ENCODE measurements around the gene CDC25A.

CDC25A gene

GRCh38 chr3:48208076-48208475 is 19.9 kb upstream of the CDC25A start:
- H3K27me3 ChIP-seq: no peaks in the 10 kb centered on the region
- H3K4me1 ChIP-seq: no peaks in the 10 kb centered on the region
- TF ChIP-seq CTCF (IDR thresholded peaks at IDR 0.05; ENCODE audit: low read depth, low read length): no peak
- no peaks in the 10 kb centered on the region for H3K9me3 ChIP-seq
- no peaks in the 10 kb centered on the region for H3K36me3 ChIP-seq
- DNase-seq: no peak
- H3K4me3 ChIP-seq (ENCODE audit: low read depth, low read length): no peak overlapping the region

GRCh38 chr3:48202632-48203031 is 14.4 kb upstream of the CDC25A start:
- Histone ChIP-seq H3K9me3 (no peaks in the 10 kb centered on the region), H3K4me3 (ENCODE audit: low read depth, low read length) (no peak overlapping the region), H3K27me3 (no peaks in the 10 kb centered on the region), H3K4me1 (no peaks in the 10 kb centered on the region), H3K36me3 (no peaks in the 10 kb centered on the region)
- DNase-seq: no peak
- TF ChIP-seq CTCF (IDR thresholded peaks at IDR 0.05; ENCODE audit: low read depth, low read length): no peak

- DNase-seq: no peak
These were observed 10.9 kb upstream of the CDC25A start for GRCh38 chr3:48199117-48199516.

GRCh38 chr3:48196611-48197010 is 8.4 kb upstream of the CDC25A start:
- H3K4me1 ChIP-seq: no peaks in the 10 kb centered on the region
- TF ChIP-seq CTCF (IDR thresholded peaks at IDR 0.05; ENCODE audit: low read depth, low read length): no peak

More at GRCh38 chr3:48199117-48199516, 10.9 kb upstream of the CDC25A start:
- no peak for TF ChIP-seq CTCF (IDR thresholded peaks at IDR 0.05; ENCODE audit: low read depth, low read length)
- H3K4me3 ChIP-seq (ENCODE audit: low read depth, low read length): no peak overlapping the region
- no peaks in the 10 kb centered on the region for H3K27me3 ChIP-seq
- H3K9me3 ChIP-seq: no peaks in the 10 kb centered on the region
- no peaks in the 10 kb centered on the region for H3K36me3 ChIP-seq
- H3K4me1 ChIP-seq: no peaks in the 10 kb centered on the region

GRCh38 chr3:48194446-48195071 is 6.3 kb upstream of the CDC25A start:
- Histone ChIP-seq H3K36me3 (no peaks in the 10 kb centered on the region), H3K27me3 (no peaks in the 10 kb centered on the region), H3K9me3 (no peaks in the 10 kb centered on the region), H3K4me3 (ENCODE audit: low read depth, low read length) (no peak overlapping the region), H3K4me1 (no peaks in the 10 kb centered on the region)
- peak; percentile 72 for TF ChIP-seq CTCF (IDR thresholded peaks at IDR 0.05; ENCODE audit: low read depth, low read length)
- peak; percentile 53 for DNase-seq

More at GRCh38 chr3:48196611-48197010, 8.4 kb upstream of the CDC25A start:
- Histone ChIP-seq H3K9me3 (no peaks in the 10 kb centered on the region), H3K4me3 (ENCODE audit: low read depth, low read length) (no peak overlapping the region), H3K36me3 (no peaks in the 10 kb centered on the region), H3K27me3 (no peaks in the 10 kb centered on the region)
- no peak for DNase-seq

GRCh38 chr3:48190911-48191310 is 2.7 kb upstream of the CDC25A start:
- H3K9me3 ChIP-seq: no peaks in the 10 kb centered on the region
- no peak for TF ChIP-seq CTCF (IDR thresholded peaks at IDR 0.05; ENCODE audit: low read depth, low read length)
- no peak for DNase-seq
- no peaks in the 10 kb centered on the region for H3K27me3 ChIP-seq
- H3K4me3 ChIP-seq (ENCODE audit: low read depth, low read length): no peak overlapping the region
- H3K4me1 ChIP-seq: no peaks in the 10 kb centered on the region
- peaks cover 2% of the 10 kb centered on the region for H3K36me3 ChIP-seq

Measured in BE2C (cell line).